ENCODE data around the gene GPRC5C. TPM values are rescaled to one million over a fixed set of nuclear protein-coding genes. Genes with fewer than 3 reads are reported as not detected.

Gene GPRC5C
- total and polyA plus RNA-seq, 2 of the 8 experiments (the other 6 are each of a cell fraction or from before 2014, with no cell fraction given): 18.3 to 55.8 TPM

Small RNA genes within 50 kb of the gene (small RNA-seq; reads per million reads assigned to genes)
- not detected for gene RNA5SP448 (ENCODE audit: insufficient read depth)

Other genes with a start within 250 kb of the GPRC5C start
- gene RPL38, start 228.4 kb upstream of the GPRC5C start, total RNA-seq (2021; fragmentation: NEBNext Ultra II Directional; extraction: Animal tissue kit (Norgen Biotek cat#: 25700)): 1,195 and 1,222 TPM in 2 replicates
- gene RPL38, start 228.4 kb upstream of the GPRC5C start, polyA plus RNA-seq (2011; rRNA removed): 412 and 510 TPM in 2 replicates
- 3.2 and 3.7 TPM in 2 replicates for gene TTYH2, start 218.5 kb upstream of the GPRC5C start, total RNA-seq (2021; fragmentation: NEBNext Ultra II Directional; extraction: Animal tissue kit (Norgen Biotek cat#: 25700))
- gene TTYH2, start 218.5 kb upstream of the GPRC5C start, polyA plus RNA-seq (2011; rRNA removed): 9.2 and 17.3 TPM in 2 replicates
- gene DNAI2, start 157.9 kb upstream of the GPRC5C start, total RNA-seq (2021; fragmentation: NEBNext Ultra II Directional; extraction: Animal tissue kit (Norgen Biotek cat#: 25700)): 0.15 TPM in 1 of 2 replicates, not detected in the other
- 0.08 and 0.24 TPM in 2 replicates for gene DNAI2, start 157.9 kb upstream of the GPRC5C start, polyA plus RNA-seq (2011; rRNA removed)
- 0.36 and 0.52 TPM in 2 replicates for gene KIF19, start 105.9 kb upstream of the GPRC5C start, total RNA-seq (2021; fragmentation: NEBNext Ultra II Directional; extraction: Animal tissue kit (Norgen Biotek cat#: 25700))
- gene KIF19, start 105.9 kb upstream of the GPRC5C start, polyA plus RNA-seq (2011; rRNA removed): 0.77 and 1.4 TPM in 2 replicates
- 7.0 and 7.8 TPM in 2 replicates for gene BTBD17, start 70.2 kb upstream of the GPRC5C start, total RNA-seq (2021; fragmentation: NEBNext Ultra II Directional; extraction: Animal tissue kit (Norgen Biotek cat#: 25700))
- 14.8 and 17.0 TPM in 2 replicates for gene BTBD17, start 70.2 kb upstream of the GPRC5C start, polyA plus RNA-seq (2011; rRNA removed)
- not detected in 2 replicates for gene GPR142, start 64.6 kb upstream of the GPRC5C start, total RNA-seq (2021; fragmentation: NEBNext Ultra II Directional; extraction: Animal tissue kit (Norgen Biotek cat#: 25700))
- gene GPR142, start 64.6 kb upstream of the GPRC5C start, polyA plus RNA-seq (2011; rRNA removed): 0.05 and 0.11 TPM in 2 replicates
- 0.46 and 0.52 TPM in 2 replicates for gene CD300A, start 34.5 kb downstream of the GPRC5C start, total RNA-seq (2021; fragmentation: NEBNext Ultra II Directional; extraction: Animal tissue kit (Norgen Biotek cat#: 25700))
- 1.3 and 1.6 TPM in 2 replicates for gene CD300A, start 34.5 kb downstream of the GPRC5C start, polyA plus RNA-seq (2011; rRNA removed)
- gene CD300LB, start 99.4 kb downstream of the GPRC5C start, total RNA-seq (2021; fragmentation: NEBNext Ultra II Directional; extraction: Animal tissue kit (Norgen Biotek cat#: 25700)): not detected in 2 replicates
- gene CD300LB, start 99.4 kb downstream of the GPRC5C start, polyA plus RNA-seq (2011; rRNA removed): not detected in 2 replicates
- not detected in 2 replicates for gene CD300C, start 114.0 kb downstream of the GPRC5C start, total RNA-seq (2021; fragmentation: NEBNext Ultra II Directional; extraction: Animal tissue kit (Norgen Biotek cat#: 25700))
- not detected in 2 replicates for gene CD300C, start 114.0 kb downstream of the GPRC5C start, polyA plus RNA-seq (2011; rRNA removed)
- not detected in 2 replicates for gene CD300H, start 135.4 kb downstream of the GPRC5C start, total RNA-seq (2021; fragmentation: NEBNext Ultra II Directional; extraction: Animal tissue kit (Norgen Biotek cat#: 25700))
- not detected in 2 replicates for gene CD300H, start 135.4 kb downstream of the GPRC5C start, polyA plus RNA-seq (2011; rRNA removed)
- not detected in 2 replicates for gene CD300LD, start 160.2 kb downstream of the GPRC5C start, total RNA-seq (2021; fragmentation: NEBNext Ultra II Directional; extraction: Animal tissue kit (Norgen Biotek cat#: 25700))
- not detected in 2 replicates for gene CD300LD, start 160.2 kb downstream of the GPRC5C start, polyA plus RNA-seq (2011; rRNA removed)
- not detected in 2 replicates for gene CD300E, start 191.7 kb downstream of the GPRC5C start, total RNA-seq (2021; fragmentation: NEBNext Ultra II Directional; extraction: Animal tissue kit (Norgen Biotek cat#: 25700))
- not detected in 2 replicates for gene CD300E, start 191.7 kb downstream of the GPRC5C start, polyA plus RNA-seq (2011; rRNA removed)